ENCODE results near the gene SARNP.
"Not testable (repeated sequence)": the region's sequence is repeated elsewhere in the genome, so short reads cannot be mapped to it uniquely, and the experiment has no call there.

SARNP gene, protein sequence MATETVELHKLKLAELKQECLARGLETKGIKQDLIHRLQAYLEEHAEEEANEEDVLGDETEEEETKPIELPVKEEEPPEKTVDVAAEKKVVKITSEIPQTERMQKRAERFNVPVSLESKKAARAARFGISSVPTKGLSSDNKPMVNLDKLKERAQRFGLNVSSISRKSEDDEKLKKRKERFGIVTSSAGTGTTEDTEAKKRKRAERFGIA

DNA sequence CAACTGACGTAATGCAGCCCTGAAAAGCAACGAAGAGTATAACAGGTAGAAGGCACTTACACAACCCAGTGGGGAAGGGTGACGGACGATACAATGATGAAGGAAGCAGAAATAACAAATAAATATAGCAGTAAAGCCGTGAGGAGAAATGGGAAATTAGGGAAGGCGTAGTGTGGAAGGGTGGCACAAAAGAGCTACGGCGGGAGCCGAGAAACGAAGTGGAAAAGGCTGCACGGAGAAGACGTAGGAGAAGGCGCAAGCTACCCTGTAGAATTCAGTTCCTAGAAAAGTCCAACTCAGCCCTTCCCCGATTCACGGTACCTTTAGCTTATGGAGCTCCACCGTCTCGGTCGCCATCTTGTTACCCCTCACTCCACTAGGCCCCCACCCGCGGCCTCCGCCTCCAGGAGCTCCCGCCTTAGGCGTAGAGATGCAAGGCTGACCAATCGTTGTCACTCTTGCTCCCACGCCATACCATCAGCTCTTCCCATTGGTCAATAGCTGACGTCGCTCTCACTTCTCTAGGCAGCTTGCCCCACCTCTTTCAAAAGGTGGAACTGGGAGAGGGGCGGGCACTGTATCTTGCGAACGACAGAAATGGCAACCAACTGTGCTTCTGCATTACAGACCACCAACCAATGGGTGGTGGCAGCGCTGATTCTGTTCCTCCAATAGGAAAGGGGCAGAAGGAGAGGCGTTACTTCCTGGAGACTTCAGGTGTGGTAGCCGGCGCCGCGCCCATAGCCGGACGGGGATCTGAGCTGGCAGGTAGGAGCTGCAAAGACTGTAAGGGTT is at the start of gene SARNP, which contains the start of gene ORMDL2:
Gene SARNP, minus strand, starts transcription at position 380 of the 795 bp plus-strand sequence. Its CDS starts 23 bp downstream, at position 357.
Gene ORMDL2, plus strand, starts transcription at position 697 of the 795 bp plus-strand sequence. CDS start 959 bp downstream, outside the sequence.
- peak; percentile 94 to 95 for DNase-seq

DNA sequence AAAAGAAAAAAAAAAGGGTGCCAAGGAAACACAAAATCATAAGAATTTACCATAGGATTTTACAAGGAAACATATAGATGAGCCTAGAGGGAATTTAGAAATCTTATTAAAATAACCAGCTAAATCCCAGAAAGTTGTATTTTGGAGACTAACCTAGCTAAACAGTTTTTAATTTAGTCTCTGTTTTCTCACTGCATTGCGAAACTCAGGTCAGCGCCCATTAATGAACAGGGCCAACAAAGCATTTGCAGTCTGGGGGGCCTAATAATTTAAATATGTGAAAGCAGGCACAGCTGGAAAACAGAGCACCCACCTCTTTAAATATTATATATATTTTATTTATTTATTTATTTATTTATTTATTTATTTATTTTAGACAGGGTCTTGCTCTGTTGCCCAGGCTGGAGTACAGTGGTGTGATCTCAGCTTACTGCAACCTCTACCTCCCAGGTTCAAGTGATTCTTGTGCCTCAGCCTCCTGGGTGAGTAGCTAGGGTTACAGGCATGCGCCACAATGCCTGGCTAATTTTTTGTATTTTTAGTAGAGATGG is 49.0 kb upstream of the SARNP start:
- not testable (repeated sequence) for DNase-seq

DNA sequence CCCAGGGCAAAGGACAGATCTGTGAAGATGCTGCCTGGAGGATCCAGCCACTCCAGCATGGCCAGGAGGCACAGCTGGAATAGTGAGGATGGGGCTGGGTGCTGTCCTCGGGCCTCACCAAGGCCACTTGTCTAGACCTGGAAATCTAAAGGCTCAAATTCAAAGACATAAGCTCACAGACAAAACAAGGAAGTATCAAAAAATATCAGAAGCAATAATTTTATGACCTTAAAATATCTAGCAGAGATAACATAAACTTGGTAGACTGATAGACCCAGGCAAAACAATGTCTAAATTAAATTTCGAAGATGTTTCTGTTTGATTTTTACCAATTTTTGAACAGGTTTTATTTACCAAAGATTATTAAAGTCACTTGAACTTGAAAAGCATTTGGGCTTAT is 47.8 kb upstream of the SARNP start:
- no peak for DNase-seq

DNA sequence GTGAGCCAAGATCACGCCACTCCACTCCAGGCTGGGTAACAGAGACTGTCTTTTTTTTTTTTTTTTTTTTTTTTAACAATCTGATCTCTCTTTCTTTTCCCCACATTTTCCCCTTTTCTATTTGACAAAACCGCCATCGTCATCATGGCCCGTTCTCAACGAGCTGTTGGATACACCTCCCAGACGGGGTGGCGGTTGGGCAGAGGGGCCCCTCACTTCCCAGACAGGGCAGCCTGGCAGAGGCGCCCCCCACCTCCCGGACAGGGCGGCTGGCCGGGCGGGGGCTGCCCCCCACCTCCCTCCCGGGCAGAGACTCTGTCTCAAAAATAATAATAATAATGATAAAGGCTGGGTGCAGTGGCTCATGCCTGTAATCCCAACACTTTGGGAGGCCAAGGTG is 45.4 kb upstream of the SARNP start:
- not testable (repeated sequence) for DNase-seq

DNA sequence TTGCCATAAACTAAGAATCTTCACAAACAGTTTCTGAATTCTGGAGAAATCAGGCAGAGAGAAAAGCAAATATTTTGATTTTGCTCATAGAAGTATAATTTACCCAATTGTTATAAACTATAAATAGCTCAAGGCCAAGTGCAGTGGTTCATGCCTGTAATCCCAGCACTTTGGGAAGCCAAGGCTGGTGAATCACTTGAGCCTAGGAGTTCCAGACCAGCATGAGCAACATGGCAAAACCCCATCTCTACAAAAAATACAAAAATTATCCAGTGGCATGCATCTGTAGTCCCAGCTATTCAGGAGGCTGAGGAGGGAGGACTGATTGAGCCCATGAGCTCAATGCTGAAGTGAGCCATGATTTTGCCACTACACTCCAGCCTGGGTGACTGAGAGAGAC is 44.8 kb upstream of the SARNP start:
- DNase-seq: no peak

DNA sequence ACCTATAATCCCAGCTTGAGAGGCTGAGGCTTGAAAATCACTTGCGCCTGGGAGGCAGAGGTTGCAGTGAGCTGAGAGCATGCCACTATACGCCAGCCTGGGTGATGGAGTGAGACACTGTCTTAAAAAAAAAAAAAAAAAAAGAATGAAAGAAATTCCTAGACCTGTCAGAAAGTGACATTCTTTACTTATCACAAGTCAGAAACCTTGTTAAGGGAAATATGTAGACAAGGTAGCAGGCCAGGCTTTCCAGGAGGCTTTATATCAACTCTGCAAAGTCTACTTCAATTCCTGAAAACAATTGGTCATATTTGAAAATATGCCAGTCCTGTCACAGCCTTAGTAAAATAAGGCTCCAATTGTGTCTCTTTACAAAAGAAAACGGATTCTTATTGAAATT is 44.3 kb upstream of the SARNP start:
- no peak for DNase-seq

DNA sequence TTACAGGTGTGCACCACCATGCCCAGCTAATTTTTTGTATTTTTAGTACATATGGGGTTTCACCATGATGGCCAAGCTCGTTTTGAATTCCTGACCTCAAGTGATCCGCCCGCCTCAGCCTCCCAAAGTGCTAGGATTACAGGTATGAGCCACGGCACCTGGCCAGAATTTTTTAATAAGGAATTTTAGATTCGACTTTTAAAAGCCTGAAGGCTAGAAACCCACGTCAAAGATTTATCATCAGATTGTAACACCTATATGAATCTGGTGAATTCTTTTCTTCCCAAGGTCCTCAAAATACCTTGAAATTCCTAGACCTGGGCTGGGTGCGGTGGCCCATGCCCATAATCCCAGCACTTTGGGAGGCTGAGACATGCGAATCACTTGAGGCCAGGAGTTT is 43.9 kb upstream of the SARNP start:
- no peak for DNase-seq

DNA sequence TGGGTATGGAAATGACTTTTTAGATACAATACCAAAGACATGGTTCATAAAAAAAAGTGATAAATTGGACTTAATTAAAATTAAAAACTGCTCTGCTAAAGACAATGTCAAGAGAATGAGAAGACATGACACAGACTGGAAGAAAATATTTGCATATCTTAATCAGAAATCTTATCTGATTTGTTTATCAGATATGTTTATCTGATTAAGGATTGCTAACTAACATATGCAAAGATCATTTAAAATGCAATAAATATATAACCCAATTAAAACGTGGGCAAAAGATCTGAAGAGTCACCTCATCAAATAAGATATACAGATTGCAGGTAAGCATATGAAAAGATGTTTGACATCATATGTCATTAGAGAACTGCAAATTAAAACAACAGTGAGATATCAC is 35.2 kb upstream of the SARNP start:
- no peak for DNase-seq

DNA sequence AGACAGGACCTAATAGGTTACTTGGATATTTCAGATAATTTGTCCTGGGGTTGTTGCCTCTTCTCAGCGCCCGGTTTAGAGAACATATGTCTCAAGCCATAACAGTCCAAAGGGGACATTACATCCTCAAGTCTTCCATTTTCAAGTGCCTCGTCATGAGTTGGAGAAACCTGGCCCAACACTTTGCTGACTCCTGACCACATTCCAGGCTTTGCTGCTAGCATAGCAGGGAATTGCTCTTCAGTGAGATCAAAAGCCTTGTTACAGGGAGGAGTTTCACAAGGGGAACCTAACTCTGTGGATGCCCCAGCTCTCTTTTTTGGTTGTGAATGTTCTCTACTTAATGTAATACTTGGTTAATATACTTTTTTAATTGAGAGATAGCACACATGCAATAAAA is 33.4 kb upstream of the SARNP start:
- DNase-seq: no peak

DNA sequence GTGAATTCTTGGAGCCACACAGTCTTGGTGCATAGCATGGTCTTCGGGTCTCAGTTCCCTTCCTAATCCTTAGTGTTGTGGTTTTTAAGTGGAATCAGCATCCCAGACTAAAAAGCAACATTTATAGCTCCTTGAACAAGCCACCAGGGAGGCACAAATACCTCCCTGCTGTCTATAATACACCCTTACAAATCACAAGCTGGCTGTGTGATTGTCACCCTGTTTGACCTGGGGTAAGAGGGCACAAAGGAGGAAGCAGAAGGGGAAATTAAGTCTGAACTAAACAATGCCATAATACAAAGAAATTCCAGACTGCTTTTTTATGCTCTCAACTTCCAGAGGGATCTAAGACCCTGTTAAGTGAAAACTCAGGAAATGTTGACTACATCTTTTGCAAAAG is 32.9 kb upstream of the SARNP start:
- no peak for DNase-seq

DNA sequence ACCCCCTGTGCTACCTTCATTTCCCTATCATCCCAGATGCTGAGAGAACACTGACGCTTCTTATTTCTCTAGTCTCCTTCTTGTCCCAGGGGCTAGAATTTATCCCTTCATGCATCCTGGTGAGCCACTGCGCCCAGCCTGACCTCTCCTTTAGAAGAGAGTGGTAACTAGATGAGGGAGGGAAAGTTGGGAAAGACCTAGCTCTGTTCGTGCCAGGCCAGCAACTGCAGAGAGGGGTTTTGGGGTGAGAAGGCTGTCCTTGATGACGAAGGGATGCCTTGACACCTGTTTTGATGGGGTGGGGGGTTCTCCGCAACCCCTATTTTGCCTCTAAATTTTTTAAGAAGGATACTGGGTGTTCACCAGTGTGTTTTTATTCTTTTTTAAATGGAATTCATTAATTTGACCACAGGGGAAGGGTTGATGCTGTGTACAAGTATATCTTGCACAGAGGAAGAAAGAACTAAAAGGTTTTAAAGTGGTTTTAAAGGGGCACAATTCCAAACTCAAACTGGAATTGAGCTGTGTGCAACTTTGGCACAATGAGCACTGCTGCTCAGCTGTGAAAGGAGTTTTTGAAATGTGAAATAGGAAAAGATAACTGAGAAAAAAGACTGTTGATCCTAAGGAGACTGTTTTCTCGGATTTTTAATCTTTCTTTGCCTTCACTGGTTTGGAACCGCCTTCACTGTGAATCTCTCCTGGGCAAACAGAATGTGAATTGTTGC is 32.3 kb upstream of the SARNP start:
- no peak for DNase-seq

DNA sequence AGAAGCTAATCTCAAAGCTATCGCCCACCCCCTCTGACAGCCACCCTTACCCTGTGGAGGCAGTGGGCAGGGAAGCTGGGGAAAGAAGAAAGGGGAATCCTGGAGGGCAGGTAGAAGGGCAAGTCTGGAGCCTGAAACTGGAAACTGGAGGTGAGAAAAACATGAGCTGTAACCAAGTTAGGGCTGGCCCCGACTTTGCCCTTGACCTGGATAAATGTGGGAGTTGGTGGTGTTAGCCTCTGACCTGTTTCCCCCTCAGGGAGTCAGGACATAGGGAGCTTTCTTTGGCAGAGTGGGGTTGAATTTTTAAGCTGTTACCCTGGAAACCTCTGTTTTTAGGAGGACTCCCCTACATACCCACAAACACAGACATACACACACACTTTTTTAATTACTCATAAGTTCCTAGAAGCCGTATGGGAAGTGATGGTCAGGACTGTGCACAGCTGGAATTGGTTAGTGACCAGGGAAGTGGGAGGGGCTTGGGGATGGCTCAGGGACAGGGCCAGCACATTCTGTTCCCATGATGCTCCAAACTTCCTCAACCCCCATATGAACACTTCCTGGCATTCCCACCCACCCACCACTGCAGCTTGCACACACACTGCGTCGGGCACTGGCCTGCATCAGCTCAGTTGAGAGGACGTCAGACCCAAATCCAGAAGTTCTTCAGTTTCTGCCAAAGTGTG is 30.2 kb upstream of the SARNP start:
- DNase-seq: no peak

DNA sequence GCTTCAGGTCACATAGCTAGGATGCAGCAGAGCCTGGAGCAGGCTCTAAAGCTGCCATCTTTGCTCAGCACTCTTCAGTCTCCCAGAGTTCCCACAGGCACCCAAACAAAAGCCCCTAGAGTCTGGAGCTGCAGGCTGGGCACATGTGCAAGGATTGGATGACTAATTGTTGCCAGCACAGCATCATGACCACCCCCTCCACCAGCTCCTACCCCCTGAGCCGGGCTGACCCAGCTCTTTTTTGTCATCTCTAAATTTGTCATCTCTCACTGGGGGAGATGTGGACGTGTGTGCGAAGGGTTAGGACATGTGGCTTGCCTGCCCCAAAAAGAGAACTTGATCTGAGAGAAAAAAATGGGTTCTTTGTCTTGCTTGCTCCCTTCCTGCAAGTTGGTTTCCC is 29.5 kb upstream of the SARNP start:
- no peak for DNase-seq

DNA sequence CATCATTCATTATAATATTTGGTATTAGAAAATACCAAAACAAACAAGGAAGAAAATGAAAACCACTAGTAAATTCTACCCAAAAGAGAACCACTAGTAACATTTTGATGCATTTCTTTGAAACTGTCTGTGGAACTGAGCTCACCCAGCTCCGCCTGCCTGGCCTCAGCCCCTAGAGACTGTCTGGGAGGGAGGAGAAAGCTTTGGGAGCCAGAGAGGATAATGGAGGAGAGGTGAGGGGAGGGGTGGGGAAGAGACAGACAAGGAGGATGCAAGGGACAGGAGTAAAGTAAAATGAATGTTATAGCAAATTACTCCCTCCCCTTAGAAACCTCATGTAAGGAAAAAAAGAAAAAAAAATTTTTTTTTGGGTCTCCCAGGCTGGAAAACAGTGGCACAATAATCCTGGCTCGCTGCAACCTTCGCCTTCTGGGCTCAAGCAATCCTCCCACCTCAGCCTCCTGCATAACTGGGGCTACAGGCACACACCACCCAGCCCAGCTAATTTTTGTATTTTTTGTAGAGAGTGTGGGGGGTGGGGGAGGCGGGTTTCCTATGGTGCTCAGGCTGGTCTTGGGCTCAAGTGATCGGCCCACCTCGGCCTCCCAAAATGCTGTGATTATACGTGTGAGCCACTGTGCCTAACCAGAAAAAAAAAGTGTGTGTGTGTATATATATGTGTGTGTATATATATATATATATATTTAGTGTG is 28.4 kb upstream of the SARNP start:
- no peak for DNase-seq

DNA sequence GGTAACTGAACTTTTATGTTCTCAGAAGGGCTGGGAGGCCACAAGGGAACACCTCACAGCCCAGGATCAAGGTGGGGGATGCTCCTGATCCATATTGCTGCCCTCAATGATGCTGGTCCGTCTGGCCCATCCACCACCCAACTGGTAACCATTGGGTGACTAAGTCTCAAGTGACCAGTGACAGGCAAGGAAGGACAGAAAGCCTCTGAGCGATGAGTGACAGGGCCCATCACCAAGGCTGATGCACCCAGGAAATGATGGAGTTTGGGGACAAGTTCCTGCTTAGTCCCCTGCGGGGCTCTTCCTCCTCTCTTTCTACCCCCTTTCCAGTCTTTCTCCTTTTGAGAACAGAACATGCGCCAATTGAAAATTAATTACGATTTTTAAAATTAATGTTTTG is 27.8 kb upstream of the SARNP start:
- no peak for DNase-seq

DNA sequence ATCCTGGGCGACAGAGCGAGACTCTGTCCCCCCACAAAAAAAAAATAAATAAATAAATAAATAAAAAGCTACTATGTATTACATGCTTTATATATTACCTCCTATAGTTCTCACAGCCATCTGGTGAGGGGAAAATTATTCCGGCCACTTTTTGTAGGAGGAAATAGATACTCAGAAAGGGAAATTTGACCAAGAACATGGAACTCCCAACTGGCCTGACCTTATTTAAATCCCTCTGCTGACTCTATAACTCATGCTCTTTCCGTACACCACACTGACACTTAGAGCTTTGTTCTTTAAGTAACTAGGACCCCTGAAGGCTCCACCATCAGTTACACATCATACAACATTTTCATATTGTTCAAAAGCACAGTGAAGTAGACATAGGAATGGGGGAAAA is 27.4 kb upstream of the SARNP start:
- no peak for DNase-seq

DNA sequence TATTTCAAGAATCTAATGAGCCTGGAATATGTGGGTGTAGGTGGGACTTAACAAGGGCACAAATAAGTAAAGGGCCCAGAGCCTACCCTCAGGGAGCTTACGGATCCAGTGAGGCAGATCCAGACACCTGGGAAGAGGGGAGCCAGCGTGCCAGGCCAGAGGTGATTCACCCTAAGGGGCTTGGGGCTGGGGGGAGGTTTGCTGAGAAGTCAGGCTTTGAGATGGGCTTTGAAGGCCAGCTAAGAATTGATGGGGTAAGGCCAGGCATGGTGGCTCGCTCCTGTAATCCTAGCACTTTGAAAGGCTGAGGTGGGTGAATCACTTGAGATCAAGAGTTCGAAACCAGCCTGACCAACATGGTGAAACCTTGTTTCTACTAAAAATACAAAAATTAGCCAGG is 25.9 kb upstream of the SARNP start:
- DNase-seq: no peak

DNA sequence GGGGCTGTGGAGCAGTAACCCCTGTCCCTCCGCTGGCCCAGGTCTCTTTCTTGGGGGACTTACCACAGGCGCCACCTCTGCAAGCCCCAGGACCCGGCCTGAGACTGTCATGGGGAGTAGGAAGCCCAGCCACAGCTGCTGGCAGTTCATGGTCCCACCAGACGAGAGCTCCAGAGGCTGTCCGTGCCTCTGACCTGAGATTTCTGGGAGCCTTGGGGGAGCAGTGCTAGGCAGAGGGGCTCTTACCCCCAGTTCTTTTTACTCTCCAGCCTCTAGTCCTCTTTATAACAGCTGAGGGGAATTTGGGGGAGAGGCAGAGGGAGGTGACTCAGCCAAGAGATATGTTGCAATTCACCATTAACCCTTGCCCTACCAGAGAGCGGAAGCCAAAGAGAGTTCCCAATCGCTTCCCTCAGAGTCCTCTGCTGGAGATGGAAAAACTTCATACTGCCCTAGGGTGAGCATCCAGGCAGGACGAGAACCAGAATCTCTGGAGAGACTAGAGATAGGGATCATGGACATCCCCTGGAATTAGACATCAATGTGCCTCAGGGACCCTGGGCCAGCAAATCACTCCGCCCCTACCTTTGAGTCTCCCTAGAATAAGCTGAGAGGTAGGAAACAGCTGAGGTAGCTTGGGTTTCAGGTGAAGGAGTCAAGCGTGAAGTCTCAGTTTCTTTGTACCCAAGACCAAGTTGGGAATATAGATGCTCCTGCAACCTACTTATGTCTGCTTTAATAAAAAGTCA is 25.3 kb upstream of the SARNP start, which contains the start of gene MMP19:
Gene MMP19, minus strand, starts transcription at position 256 of the 749 bp plus-strand sequence. Its CDS starts 106 bp downstream, at position 150.
- no peak for DNase-seq

DNA sequence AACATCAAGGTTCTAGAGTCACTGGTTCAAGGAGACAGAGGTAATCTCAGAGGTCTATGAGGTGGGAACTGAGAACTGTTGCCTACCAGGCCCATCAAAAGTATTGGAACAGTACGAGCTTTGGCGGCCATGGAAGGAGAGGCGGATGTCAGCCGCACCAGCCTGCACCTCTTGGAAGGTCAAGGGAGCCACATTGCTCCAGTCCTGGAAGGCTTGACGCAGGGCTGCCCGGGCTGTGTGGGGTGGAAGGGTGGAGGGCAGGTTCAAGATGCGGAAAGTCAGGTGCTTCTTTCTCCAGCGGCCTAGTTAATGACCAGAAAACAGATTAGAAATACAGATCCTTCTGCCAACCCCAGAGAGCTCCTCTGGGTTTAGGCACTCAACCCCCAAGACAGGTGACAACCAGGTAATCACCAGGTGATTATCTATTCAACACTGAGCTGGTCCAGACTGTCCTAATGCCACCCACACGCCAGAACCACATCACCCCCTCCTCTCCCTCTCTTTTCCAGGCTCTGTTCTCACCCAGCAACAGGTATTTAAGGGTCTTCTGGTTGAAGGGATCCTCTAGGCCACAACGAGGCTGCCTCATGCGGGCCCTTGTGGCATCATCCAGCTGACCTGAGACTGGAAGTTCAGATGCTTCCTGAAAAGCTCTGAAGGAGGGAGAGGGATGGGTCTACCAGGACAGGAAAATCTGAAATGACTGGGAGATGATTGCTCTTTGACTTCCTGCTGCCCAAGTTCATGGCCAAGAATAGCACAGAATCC is 23.2 kb upstream of the SARNP start:
- no peak for DNase-seq

DNA sequence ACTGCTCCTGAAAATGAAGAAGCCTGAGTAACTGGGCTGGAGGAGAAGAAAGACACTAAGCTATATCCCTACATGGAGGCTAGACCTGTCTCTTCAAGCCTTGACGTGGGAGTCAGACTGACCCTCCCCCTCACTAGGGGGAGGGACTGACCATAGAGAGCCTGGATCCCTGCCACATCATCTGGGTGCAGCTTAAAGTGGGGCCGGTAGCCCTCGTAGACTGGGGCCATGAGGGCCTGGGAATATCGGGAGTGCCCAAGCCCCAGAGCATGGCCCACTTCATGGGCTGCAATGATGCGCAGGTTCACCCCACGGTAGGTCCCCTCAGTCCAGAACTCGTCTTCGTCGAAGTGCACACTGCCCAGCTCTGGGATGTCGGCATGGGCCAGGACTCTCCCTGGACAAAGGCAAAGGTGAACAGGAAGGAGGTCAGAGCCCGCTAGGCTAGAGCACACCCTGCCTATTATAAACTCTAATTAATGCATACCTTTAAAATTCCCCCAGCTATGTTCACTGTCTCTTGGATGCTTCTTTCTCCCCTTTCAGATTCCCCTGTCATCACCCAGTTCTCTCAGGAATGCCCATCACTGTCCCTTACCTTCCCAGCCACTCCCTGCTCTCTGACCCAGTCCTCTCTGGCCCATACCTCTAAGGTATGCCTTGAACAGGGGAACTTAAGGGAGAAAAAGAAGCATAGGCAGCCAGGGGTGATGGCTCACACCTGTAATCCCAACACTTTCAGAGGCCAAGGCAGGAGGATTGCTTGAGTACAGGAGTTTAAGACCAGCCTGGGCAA is 22.0 kb upstream of the SARNP start:
- no peak for DNase-seq

All from activated CD4-positive, alpha-beta T cell treated with anti-CD3 and anti-CD28 coated beads, Interleukin-2, amount 50 U/mL, for 4 hours (primary cell).